NCI-H226 (cell line): ENCODE data around the gene C9.
A peak's percentile ranks its signal among the peaks of the same experiment; 100 is the strongest.
"Not testable (repeated sequence)": the region's sequence is repeated elsewhere in the genome, so short reads cannot be mapped to it uniquely, and the experiment has no call there.

Source experiments
- DNase-seq: peaks from one replicate; pipeline ENCODE4 v3.0.0-alpha.2; 2015

C9 gene

GRCh38 chr5:39319395-39319794 lies 44.9 kb downstream of the C9 start:
- DNase-seq = no peak

DNA sequence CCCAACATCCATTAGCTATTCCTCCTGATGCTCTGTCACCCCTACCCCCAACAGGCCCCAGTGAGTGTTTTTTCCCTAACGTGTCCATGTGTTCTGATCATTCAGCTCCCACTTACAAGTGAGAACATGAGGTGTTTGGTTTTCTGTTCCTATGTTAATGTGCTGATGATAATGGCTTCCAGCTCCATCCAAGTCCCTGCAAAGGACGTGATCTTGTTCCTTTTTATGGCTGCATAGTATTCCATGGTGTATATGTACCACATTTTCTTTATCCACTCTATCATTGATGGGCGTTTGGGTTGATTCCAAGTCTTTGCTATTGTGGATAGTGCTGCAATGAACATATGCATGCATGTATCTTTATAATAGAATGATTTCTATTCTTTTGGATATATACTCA lies 47.8 kb downstream of the C9 start:
- DNase-seq = not testable (repeated sequence)

DNA sequence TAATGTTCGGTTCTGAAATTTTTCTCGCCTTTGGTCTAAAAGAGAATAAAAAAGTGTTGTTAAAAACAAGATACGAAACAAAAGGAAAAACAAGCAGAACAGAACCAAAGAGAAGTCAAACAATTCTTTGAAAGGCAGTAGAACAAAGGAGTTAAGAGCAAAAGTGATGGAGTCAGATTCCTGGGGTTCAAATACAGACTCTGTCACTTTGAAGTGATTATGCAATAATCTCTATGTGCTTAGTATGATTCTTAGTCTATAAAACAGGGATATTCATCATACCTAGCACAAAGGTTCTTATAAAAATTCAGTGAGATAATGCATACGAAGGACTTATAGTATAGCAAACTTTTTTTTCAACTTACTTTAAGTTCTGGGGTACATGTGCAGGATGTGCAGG lies 48.3 kb downstream of the C9 start:
- no peak for DNase-seq

DNA sequence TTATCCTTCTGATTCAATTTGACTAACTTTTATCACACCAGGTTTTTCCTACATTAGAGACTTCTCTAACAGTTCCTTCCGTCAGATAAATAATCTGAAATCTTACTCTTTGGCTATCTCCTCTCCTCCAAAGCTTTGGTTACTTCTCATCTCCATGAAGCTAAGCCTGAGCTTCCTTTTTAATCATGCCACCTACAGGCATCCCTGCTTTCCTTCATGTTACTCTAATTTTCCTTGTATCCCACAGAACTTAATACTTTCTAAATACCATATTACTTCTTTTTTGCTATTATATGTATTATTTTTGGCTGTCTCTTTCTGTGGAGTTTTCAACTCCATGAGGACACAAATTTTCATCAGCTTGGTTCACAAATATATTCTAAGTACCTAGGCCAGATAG lies 49.7 kb downstream of the C9 start:
- no peak for DNase-seq

- DNase-seq = no peak
Observed at GRCh38 chr5:39309534-39309933, 54.8 kb downstream of the C9 start.

GRCh38 chr5:39302472-39302871 lies 61.8 kb downstream of the C9 start:
- DNase-seq = no peak

DNA sequence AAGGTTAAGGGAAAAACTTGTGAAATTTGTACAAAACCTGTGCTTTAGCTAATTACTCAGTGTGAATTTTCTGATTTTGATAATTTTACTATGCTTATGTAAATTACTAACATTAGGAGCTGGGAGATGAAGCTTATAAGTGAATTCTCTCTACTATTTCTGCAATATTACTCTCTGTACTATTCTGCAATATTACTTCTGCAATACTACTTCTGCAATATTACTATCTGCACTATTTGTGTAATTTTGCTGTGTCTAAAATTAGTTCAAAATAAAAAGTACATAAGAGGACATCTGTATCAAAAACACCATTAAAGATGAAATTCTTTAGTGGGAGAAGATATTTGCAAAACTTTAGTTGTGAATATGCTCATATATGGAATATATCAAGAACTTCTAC lies 62.9 kb downstream of the C9 start:
- DNase-seq = no peak

DNA sequence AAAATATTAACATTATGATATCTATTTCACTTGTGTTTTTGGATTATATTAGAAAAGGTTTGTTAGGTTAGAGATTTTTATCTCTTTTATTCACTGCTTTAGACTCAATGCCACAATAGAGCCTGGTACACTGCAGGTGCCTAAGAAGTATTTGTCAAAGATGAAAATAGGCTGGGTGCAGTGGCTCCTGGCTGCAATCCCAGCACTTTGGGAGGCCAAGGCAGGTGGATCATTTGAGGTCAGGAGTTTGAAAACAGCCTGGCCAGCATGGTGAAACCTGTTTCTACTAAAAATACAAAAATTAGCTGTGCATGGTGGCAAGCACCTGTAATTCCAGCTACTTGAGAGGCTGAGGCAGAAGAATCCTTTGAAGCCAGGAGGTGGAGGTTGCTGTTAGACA lies 64.3 kb downstream of the C9 start:
- no peak for DNase-seq

DNA sequence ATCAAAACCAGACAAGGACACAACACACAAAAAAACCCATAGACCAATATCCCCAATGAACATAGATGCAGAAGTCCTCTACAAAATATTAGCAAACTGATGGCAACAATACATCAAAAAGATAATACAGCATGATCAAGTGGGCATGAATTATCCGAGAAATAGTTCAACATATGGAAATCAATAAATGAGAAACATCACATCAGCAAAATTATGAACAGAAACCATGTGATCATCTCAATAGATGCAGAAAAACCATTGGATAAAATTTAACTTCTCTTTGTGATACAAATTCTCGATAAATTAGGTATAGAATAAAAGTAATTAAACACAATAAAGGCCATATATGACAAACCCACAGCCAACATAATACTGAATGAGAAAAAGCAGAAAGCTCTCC lies 69.6 kb downstream of the C9 start:
- no peak for DNase-seq

DNA sequence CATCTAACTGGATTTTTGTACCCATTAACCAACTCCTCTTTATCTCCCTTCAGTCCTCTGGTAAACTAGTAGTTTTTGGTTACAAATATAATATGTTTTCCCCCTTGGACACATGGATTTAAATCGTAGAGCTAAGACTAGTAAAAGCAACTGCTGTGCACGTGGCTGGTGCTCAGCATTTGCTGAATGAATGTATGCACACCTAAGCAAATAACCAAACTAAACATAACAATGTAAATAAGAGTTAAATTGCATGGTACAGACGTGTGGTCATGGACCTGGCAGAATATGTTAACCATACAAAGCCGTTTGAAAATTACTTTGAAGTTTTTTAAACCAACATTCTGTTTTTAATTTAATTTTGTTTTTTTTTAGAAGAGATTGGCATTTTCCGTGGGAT lies 79.7 kb downstream of the C9 start:
- DNase-seq = no peak

DNA sequence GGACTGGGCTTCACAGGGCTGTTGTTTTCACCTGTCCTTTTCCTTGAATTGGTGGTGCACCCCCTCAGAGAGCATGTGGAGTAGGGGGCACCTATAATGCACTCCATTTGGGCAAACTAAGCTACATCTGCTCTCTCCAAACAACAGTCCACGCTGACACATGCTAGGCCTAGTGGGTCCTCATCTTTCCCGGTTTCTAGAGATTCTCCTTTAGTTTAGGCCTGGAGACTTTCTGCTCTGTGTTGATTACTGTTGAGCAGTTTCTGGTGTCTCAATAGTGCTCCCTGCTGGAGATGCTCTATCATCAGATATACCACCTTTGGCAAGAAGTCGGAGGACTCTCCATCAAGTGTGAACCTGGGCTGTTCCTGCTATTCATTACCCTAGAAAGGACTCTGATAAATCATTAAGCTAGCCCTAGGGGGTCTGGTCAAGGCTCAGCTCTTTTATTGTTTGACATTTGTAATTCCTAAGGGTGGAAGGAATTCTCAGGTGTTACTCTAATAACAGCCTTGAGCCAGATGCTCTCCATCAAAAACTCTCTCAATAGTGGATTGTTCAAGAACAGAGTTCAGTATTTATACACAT lies 81.0 kb downstream of the C9 start:
- DNase-seq = peak; percentile 40

- DNase-seq = no peak
Observed at GRCh38 chr5:39282561-39282960, 81.7 kb downstream of the C9 start.

- DNase-seq = not testable (repeated sequence)
Observed at GRCh38 chr5:39275865-39276264, 88.4 kb downstream of the C9 start.

GRCh38 chr5:39274398-39275085 lies 89.8 kb downstream of the C9 start:
- no peak for DNase-seq

GRCh38 chr5:39273314-39273954 lies 90.9 kb downstream of the C9 start:
- DNase-seq = no peak

DNA sequence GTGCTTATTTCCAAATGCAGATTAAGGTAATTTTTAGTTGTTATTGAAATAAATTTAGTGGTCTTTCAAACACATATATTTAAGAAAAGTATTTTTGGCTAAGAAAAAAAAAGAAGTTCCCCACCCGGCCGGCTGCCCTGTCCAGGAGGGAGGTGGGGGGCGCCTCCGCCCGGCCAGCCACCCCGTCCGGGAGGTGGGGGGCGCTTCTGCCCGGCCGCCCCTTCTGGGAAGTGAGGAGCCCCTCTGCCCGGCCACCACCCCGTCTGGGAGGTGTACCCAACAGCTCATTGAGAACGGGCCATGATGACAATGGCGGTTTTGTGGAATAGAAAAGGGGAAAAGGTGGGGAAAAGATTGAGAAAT lies 91.4 kb downstream of the C9 start:
- DNase-seq = not testable (repeated sequence)

GRCh38 chr5:39270225-39270848 lies 94.0 kb downstream of the C9 start:
- peak; percentile 6 for DNase-seq

- no peak for DNase-seq
Observed at GRCh38 chr5:39267186-39267585, 97.1 kb downstream of the C9 start.

DNA sequence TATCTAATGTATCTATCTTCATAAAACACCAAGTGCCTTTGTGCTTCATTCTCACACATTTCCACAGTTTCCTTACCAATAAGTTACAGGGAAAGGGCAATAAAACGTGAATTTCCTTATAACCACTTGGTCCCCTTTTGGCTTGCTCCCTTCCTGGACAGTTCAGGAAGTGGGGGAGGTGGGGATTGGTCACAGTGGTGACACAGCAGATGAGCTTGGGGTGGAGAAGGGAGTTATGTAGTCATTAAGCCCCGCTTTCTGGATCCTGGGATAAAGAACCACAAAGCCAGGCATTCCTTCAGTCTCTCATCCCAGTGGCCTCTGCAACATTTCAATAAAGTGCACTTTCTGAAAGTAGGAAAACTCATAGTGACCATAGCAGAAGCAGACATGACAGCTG lies 97.9 kb downstream of the C9 start:
- DNase-seq = no peak

DNA sequence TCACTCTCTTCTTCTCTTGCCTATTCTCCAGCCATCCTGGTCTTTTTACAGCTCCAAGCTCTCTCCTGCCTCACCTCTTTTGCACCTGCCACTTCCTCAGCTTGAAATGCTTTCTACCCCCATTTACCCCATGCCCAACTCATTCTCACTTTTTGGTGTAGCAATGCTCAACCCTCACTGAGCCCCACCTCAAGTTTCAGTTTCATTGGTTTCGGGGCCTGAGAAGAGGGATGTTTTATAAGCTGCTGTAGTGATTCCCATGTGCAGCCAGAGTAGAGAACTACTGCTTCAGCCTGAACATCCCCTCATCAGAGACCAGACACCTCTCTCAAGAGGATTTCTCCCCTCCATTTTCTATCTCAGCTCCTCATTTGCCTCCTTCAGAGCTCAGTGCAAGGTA lies 99.8 kb downstream of the C9 start:
- DNase-seq = no peak

- no peak for DNase-seq
Observed at GRCh38 chr5:39262981-39263380, 101.3 kb downstream of the C9 start.

DNA sequence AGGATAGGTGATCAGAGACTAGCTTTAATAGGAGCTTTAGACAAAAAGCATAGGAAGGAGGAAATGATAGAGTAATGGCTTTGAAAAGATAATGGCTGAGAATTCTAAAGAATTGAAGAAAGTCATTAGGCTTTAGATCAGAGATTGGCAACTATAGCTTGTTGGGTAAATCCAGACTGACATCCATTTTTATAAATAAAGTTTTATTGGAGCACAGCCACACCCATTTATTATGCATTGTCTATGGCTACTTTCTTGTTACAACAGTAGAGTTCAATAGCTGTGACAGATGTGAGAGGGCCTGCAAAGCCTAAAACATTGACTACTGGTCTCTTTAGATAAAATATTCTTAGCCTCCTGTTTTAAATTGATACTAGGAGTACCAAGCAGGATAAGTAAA lies 104.2 kb downstream of the C9 start:
- no peak for DNase-seq

DNA sequence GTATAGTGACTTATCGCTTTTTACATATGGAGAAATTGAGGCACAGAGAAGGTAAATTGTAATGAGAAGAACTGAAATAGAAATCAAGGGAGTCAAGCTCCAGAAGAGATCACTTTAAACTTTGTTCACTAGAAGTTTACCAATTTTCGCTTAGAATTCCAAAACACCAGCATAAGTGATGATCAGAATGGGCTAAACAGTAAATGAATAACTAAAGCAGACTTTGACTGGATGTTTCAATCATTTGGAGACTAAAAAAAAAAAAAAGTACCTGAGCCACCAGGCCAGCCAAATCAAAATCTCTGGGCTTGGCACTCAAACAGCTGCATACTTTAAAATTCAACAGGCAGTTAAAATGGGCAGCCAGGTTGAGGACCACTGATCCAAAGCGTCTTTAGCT lies 106.7 kb downstream of the C9 start:
- no peak for DNase-seq
